Measurements from ENCODE around the gene LEFTY1.

DNA sequence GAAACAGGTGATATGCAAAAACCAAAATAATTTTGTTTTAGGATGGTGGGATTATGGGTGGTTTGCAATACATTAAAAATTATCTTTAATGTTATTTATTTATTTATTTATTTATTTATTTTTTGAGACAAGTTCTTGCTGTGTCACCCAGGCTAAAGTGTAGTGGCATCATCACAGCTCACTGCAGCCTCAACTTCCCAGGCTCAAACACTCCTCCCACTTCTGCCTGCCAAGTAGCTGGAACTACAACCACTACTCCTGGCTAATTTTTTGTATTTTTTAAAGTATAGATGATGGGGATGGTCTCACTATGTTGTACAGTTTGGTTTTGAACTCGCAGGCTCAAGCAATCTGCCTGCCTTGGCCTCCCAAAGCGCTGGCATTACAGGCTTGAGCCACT lies 41.6 kb upstream of the LEFTY1 start:
- TF ChIP-seq EZH2phosphoT487 (IDR thresholded peaks at IDR 0.05; ENCODE audit: low read depth, severe bottlenecking, unreplicated experiment) (no peak), CTCF (IDR thresholded peaks at IDR 0.05; ENCODE audit: poor library complexity) (no peak)

All from hepatocyte (in vitro differentiated cells).